HCT116 (cell line): ENCODE data around the gene SLC36A2. TPM values are rescaled to one million over a fixed set of nuclear protein-coding genes. Genes with fewer than 3 reads are reported as not detected.

Experiments used
- ATAC-seq: fragments of 200-7000 bp; cut with Tn5 transposase; 2 replicates; pipeline ENCODE4 v1.9.1; 2020; ENCODE audit warnings: mild to moderate bottlenecking, moderate library complexity
- BruUV-seq: library from RNA; stranded (reverse); fragments of 400-500 nt; replicated peaks from 2 replicates; lab custom pipeline; 2021; lab: Mats Ljungman, UMichigan
- CTCF ChIA-PET: fragments of 300-600 bp; sonication (Branson Sonifier 250); formaldehyde crosslinking; loops from one replicate; lab custom pipeline; 2021; ENCODE audit warnings: antibody characterized with exemption; lab: Charles Lee
- POLR2A ChIA-PET: fragments of 300-600, 350-600 bp; sonication (Branson Sonifier 250); formaldehyde crosslinking; loops from one replicate; lab custom pipeline; 2021; ENCODE audit warnings: antibody characterized with exemption; lab: Charles Lee
- RAD21 ChIA-PET, 2 experiments: fragments of 300-600 bp; sonication (Branson Sonifier 250); formaldehyde crosslinking; loops; one replicate each; lab custom pipeline; 2023; ENCODE audit warnings: low total read pairs in 2 of 2; ENCODE audit not compliant: uncharacterized antibody in 2 of 2, unreplicated experiment in 2 of 2, low non-redundant PET in 1 of 2; lab: Charles Lee
- DNase-seq: peaks from one replicate; pipeline ENCODE4 v3.0.0-alpha.2; 2010; ENCODE audit warnings: low read depth, low spot score
- H2AFZ ChIP-seq: fragments of 200-600 bp; shearing (Covaris generic), sonication (generic); 2 replicates; pipeline ENCODE4 v1.6.1; 2017; ENCODE audit warnings: low read depth, mixed run types, mixed read lengths, antibody characterized with exemption, low read length; ENCODE audit not compliant: poor library complexity, severe bottlenecking
- H3K27ac ChIP-seq: 2 replicates; pipeline ENCODE4 v1.5.1; 2012; ENCODE audit warnings: low read depth, low read length
- H3K27me3 ChIP-seq: fragments of 200-600 bp; sonication (generic); 2 replicates; pipeline ENCODE4 v1.6.1; 2016; ENCODE audit warnings: mixed run types, low read length, mixed read lengths; ENCODE audit not compliant: insufficient read depth
- H3K36me3 ChIP-seq, 2 experiments: fragments of 200-500 bp in 1 of 2; fragments of 200-600 bp in 1 of 2; sonication (Bioruptor generic) in 1 of 2; sonication (generic) in 1 of 2; 2 replicates each; pipeline versions ENCODE4 v1.5.1 to v1.6.1; 2014 to 2016; ENCODE audit warnings: low read length in 2 of 2, inconsistent platforms in 1 of 2, mixed read lengths in 1 of 2, mixed run types in 1 of 2; ENCODE audit not compliant: insufficient read depth in 2 of 2, control insufficient read depth in 1 of 2
- H3K4me1 ChIP-seq, 2 experiments: fragments of 200-600 bp in 1 of 2; sonication (generic) in 1 of 2; 2 replicates each; pipeline versions ENCODE4 v1.5.1 to v1.6.1; 2012 to 2017; ENCODE audit warnings: low read length in 2 of 2, inconsistent platforms in 1 of 2, mild to moderate bottlenecking in 1 of 2, mixed read lengths in 1 of 2, mixed run types in 1 of 2, moderate library complexity in 1 of 2; ENCODE audit not compliant: insufficient read depth in 2 of 2, control insufficient read depth in 1 of 2
- H3K4me2 ChIP-seq: fragments of 200-600 bp; sonication (generic); 2 replicates; pipeline ENCODE4 v1.6.1; 2017; ENCODE audit warnings: mixed run types, low read length, mixed read lengths
- H3K4me3 ChIP-seq, 2 experiments: fragments of 200-600 bp in 1 of 2; sonication (generic) in 1 of 2; replicated peaks in 1 of 2; 2 replicates each; pipeline ENCODE4 v1.5.1; 2011 to 2016; ENCODE audit warnings: low read length in 2 of 2, control low read depth in 1 of 2, low read depth in 1 of 2, mild to moderate bottlenecking in 1 of 2, mixed read lengths in 1 of 2, mixed run types in 1 of 2
- H3K79me2 ChIP-seq: fragments of 200-600 bp; sonication (generic); 2 replicates; pipeline ENCODE4 v1.6.1; 2017; ENCODE audit warnings: mild to moderate bottlenecking, mixed run types, low read length, moderate library complexity, mixed read lengths; ENCODE audit not compliant: insufficient read depth
- H3K9ac ChIP-seq: fragments of 200-600 bp; sonication (generic); 2 replicates; pipeline ENCODE4 v1.6.1; 2016; ENCODE audit warnings: low read length, mixed read lengths
- H3K9me2 ChIP-seq: fragments of 200-600 bp; sonication (generic), shearing (Covaris generic); 2 replicates; pipeline ENCODE4 v1.6.1; 2017; ENCODE audit warnings: mixed run types, mild to moderate bottlenecking, moderate library complexity; ENCODE audit not compliant: insufficient read depth
- H3K9me3 ChIP-seq, 2 experiments: fragments of 200-500 bp in 1 of 2; fragments of 200-600 bp in 1 of 2; sonication (Bioruptor generic) in 1 of 2; sonication (generic) in 1 of 2; 2 replicates each; pipeline ENCODE4 v1.6.1; 2014 to 2017; ENCODE audit warnings: low read length in 2 of 2, mixed read lengths in 2 of 2, inconsistent platforms in 1 of 2, low read depth in 1 of 2, mild to moderate bottlenecking in 1 of 2, mixed run types in 1 of 2, moderate library complexity in 1 of 2; ENCODE audit not compliant: control insufficient read depth in 1 of 2, insufficient read depth in 1 of 2
- H4K20me1 ChIP-seq: fragments of 200-600 bp; sonication (generic), shearing (Covaris generic); 2 replicates; pipeline ENCODE4 v1.6.1; 2017; ENCODE audit warnings: mixed run types, mild to moderate bottlenecking, moderate library complexity; ENCODE audit not compliant: insufficient read depth
- ATF3 ChIP-seq: IDR thresholded peaks from 2 replicates; pipeline ENCODE4 v1.6.1; 2012
- CBX3 ChIP-seq: IDR thresholded peaks from 2 replicates; pipeline ENCODE4 v1.6.1; 2012; ENCODE audit warnings: low read depth
- CTCF ChIP-seq, 3 experiments: fragments of 200-600 bp in 1 of 3; sonication (generic) in 1 of 3; IDR thresholded peaks in 2 of 3; conservative IDR thresholded peaks in 1 of 3; 2 replicates each; pipeline ENCODE4 v1.5.1; 2012 to 2017; ENCODE audit warnings: low read depth in 2 of 3, low read length in 2 of 3, antibody characterized with exemption in 1 of 3, borderline replicate concordance in 1 of 3, control low read depth in 1 of 3, mild to moderate bottlenecking in 1 of 3, mixed read lengths in 1 of 3, mixed run types in 1 of 3, moderate library complexity in 1 of 3; ENCODE audit not compliant: insufficient read depth in 1 of 3
- EGR1 ChIP-seq: IDR thresholded peaks from 2 replicates; pipeline ENCODE4 v1.6.1; 2012; ENCODE audit warnings: low read depth
- ELF1 ChIP-seq: IDR thresholded peaks from 2 replicates; pipeline ENCODE4 v1.6.1; 2012; ENCODE audit warnings: low read depth, borderline replicate concordance
- EZH2 ChIP-seq: fragments of 200-600 bp; sonication (generic); IDR thresholded peaks from 2 replicates; pipeline ENCODE4 v1.6.1; 2017; ENCODE audit warnings: antibody characterized with exemption, mixed run types
- FOSL1 ChIP-seq: IDR thresholded peaks from 2 replicates; pipeline ENCODE4 v1.6.1; 2012; ENCODE audit warnings: low read depth
- JUND ChIP-seq: IDR thresholded peaks from 2 replicates; pipeline ENCODE4 v1.6.1; 2012
- MAX ChIP-seq: IDR thresholded peaks from 2 replicates; pipeline ENCODE4 v1.6.1; 2012
- POLR2A ChIP-seq: IDR thresholded peaks from 2 replicates; pipeline ENCODE4 v1.7.0; 2011; ENCODE audit warnings: borderline replicate concordance; ENCODE audit not compliant: insufficient read depth, insufficient read length; ENCODE audit errors: extremely low read depth
- POLR2AphosphoS5 ChIP-seq: IDR thresholded peaks from 2 replicates; pipeline ENCODE4 v1.6.1; 2011; ENCODE audit warnings: mild to moderate bottlenecking, low read depth, low read length, moderate library complexity
- RAD21 ChIP-seq: IDR thresholded peaks from 2 replicates; pipeline ENCODE4 v1.6.1; 2012; ENCODE audit warnings: low read depth, mild to moderate bottlenecking
- REST ChIP-seq: IDR thresholded peaks from 2 replicates; pipeline ENCODE4 v1.6.1; 2012; ENCODE audit warnings: low read depth
- SIN3A ChIP-seq: IDR thresholded peaks from 2 replicates; pipeline ENCODE4 v1.6.1; 2012; ENCODE audit warnings: low read depth
- SP1 ChIP-seq: IDR thresholded peaks from 2 replicates; pipeline ENCODE4 v1.6.1; 2012; ENCODE audit warnings: low read depth
- SRF ChIP-seq: IDR thresholded peaks from 2 replicates; pipeline ENCODE4 v1.6.1; 2012; ENCODE audit warnings: low read depth
- TCF7L2 ChIP-seq: IDR thresholded peaks from 2 replicates; pipeline ENCODE4 v1.7.0; 2011; ENCODE audit warnings: borderline replicate concordance, inconsistent platforms; ENCODE audit not compliant: insufficient read depth, insufficient read length; ENCODE audit errors: extremely low read depth
- YY1 ChIP-seq: IDR thresholded peaks from 2 replicates; pipeline ENCODE4 v1.6.1; 2011; ENCODE audit warnings: low read length, low read depth, moderate library complexity, mild to moderate bottlenecking; ENCODE audit not compliant: insufficient replicate concordance; ENCODE audit errors: extremely low read depth
- ZBTB33 ChIP-seq: IDR thresholded peaks from 2 replicates; pipeline ENCODE4 v1.6.1; 2011; ENCODE audit warnings: mild to moderate bottlenecking, low read length, moderate library complexity; ENCODE audit not compliant: insufficient replicate concordance; ENCODE audit errors: extremely low read depth
- ZFX ChIP-seq: fragments of 450-650 bp; IDR thresholded peaks from 2 replicates; pipeline ENCODE4 v1.6.1; 2017
- ZNF274 ChIP-seq: fragments of 200-500 bp; sonication (Bioruptor generic); IDR thresholded peaks from 2 replicates; pipeline ENCODE4 v1.6.1; 2014; ENCODE audit warnings: mild to moderate bottlenecking, low read depth, low read length, inconsistent platforms
- intact Hi-C: fragments of 100-400 bp; cut with micrococcal nuclease; formaldehyde crosslinking; loops from 2 replicates; pipeline ENCODE4 v1.10.0; 2022
- total RNA-seq: library from RNA; stranded (reverse); gene quantifications from one replicate; pipeline ENCODE4 v1.2.1, GENCODE V29; 2021; ENCODE audit not compliant: unreplicated experiment

SLC36A2 gene
- total RNA-seq, 1 experiment from 2014 or later, result not detected

- ChIA-PET POLR2A (no interaction called here), CTCF (interaction anchor here (0.9 kb wide), 1 partner anchor 368 kb away, joined by 4 read pairs; no protein-coding TSS in a partner anchor), RAD21 (no interaction called here)
- intact Hi-C loops, result loop anchor here (1.0 to 10.0 kb wide), 2 partner anchors 32 to 460 kb away; no protein-coding TSS in a partner anchor
- no peaks in the 10 kb centered on the region for H4K20me1 ChIP-seq
- DNase-seq (peak; percentile 21), ATAC-seq (peak; percentile 72)
- H3K4me3 ChIP-seq, result no peak overlapping the region
- no peaks in the 10 kb centered on the region for H3K27me3 ChIP-seq
- peaks cover 4 to 5% of the 10 kb centered on the region in 2 experiments; a peak in 3 of 4 replicates for H3K4me1 ChIP-seq
- H3K9me3 ChIP-seq, result no peaks in the 10 kb centered on the region
- no peaks in the 10 kb centered on the region for H3K79me2 ChIP-seq
- H3K9me2 ChIP-seq, result no peaks in the 10 kb centered on the region
- H3K27ac ChIP-seq, result no peak overlapping the region
- BruUV-seq, result no TSS peak
- no peaks in the 10 kb centered on the region for H3K36me3 ChIP-seq
- no peak overlapping the region for H3K4me2 ChIP-seq
- H3K9ac ChIP-seq, result no peak overlapping the region
- H2AFZ ChIP-seq, result no peak overlapping the region
- TF ChIP-seq ZBTB33 (no peak), SP1 (no peak), TCF7L2 (no peak), POLR2A (no peak), SIN3A (no peak), CTCF (IDR thresholded peaks at IDR 0.05 in 2 of 3, conservative IDR thresholded peaks at IDR 0.05 in 1 of 3; ENCODE audit: borderline replicate concordance in 1 of 3, insufficient read depth in 1 of 3, low read depth in 2 of 3, low read length in 2 of 3) (peak; percentile 57 to 72 (median 71)), ZFX (no peak), POLR2AphosphoS5 (no peak), YY1 (peak; percentile 15), MAX (peak; percentile 39; the same call in 1 of the 2 replicates), REST (no peak), FOSL1 (no peak), EZH2 (no peak), ZNF274 (no peak), EGR1 (no peak), ATF3 (no peak), JUND (no peak), ELF1 (no peak), CBX3 (no peak), RAD21 (peak; percentile 67), SRF (no peak)
Observed at GRCh38 chr5:151284392-151284967, 62.9 kb downstream of the SLC36A2 start.
